Activated T-cell treated with anti-CD3 and anti-CD28 coated beads, Interleukin-2, amount 50 U/mL, for 48 hours (primary cell): ENCODE results near the gene CACNA2D2.
"Not testable (repeated sequence)": the region's sequence is repeated elsewhere in the genome, so short reads cannot be mapped to it uniquely, and the experiment has no call there.

Source experiments
- DNase-seq, 2 experiments: peaks; one replicate each; pipeline ENCODE4 v3.0.0-alpha.2; 2020

The CACNA2D2 gene

GRCh38 chr3:50525987-50526386 lies 22.6 kb upstream of the CACNA2D2 start:
- peak; percentile 76 to 81 for DNase-seq

GRCh38 chr3:50525191-50525910 lies 21.9 kb upstream of the CACNA2D2 start:
- DNase-seq: no peak

GRCh38 chr3:50524746-50525145 lies 21.3 kb upstream of the CACNA2D2 start:
- no peak for DNase-seq

- no peak for DNase-seq
Observed at GRCh38 chr3:50523279-50523811, 19.9 kb upstream of the CACNA2D2 start.

GRCh38 chr3:50521572-50521971 lies 18.1 kb upstream of the CACNA2D2 start:
- no peak for DNase-seq

- DNase-seq: no peak
Observed at GRCh38 chr3:50520849-50521248, 17.4 kb upstream of the CACNA2D2 start.

- DNase-seq: peak; percentile 86 to 88
Observed at GRCh38 chr3:50519471-50520089, 16.1 kb upstream of the CACNA2D2 start.

GRCh38 chr3:50518436-50518835 lies 15.0 kb upstream of the CACNA2D2 start:
- DNase-seq: no peak

- no peak for DNase-seq
Observed at GRCh38 chr3:50517721-50518206, 14.3 kb upstream of the CACNA2D2 start.

GRCh38 chr3:50516440-50516871 lies 13.0 kb upstream of the CACNA2D2 start:
- DNase-seq: no peak

- no peak for DNase-seq
Observed at GRCh38 chr3:50515565-50516439, 12.4 kb upstream of the CACNA2D2 start.

GRCh38 chr3:50512908-50513307 lies 9.5 kb upstream of the CACNA2D2 start:
- DNase-seq: not testable (repeated sequence)

GRCh38 chr3:50512131-50512530 lies 8.7 kb upstream of the CACNA2D2 start:
- DNase-seq: no peak

GRCh38 chr3:50510325-50510724 lies 6.9 kb upstream of the CACNA2D2 start:
- DNase-seq: no peak

- no peak for DNase-seq
Observed at GRCh38 chr3:50509715-50510114, 6.3 kb upstream of the CACNA2D2 start.

- no peak for DNase-seq
Observed at GRCh38 chr3:50508821-50509220, 5.4 kb upstream of the CACNA2D2 start.

GRCh38 chr3:50506169-50506568 lies 2.7 kb upstream of the CACNA2D2 start:
- no peak for DNase-seq

- no peak for DNase-seq
Observed at GRCh38 chr3:50504681-50505080, 1.2 kb upstream of the CACNA2D2 start.

- peak; percentile 24 to 35 for DNase-seq
Observed at GRCh38 chr3:50502584-50503423, 630 bp downstream of the CACNA2D2 start.

- peak in 1 of 2 experiments; percentile 25 for DNase-seq
Observed at GRCh38 chr3:50502225-50502583, 1.2 kb downstream of the CACNA2D2 start.

- no peak for DNase-seq
Observed at GRCh38 chr3:50495609-50496423, 7.6 kb downstream of the CACNA2D2 start.
